Mesothelial cell of epicardium (in vitro differentiated cells): ENCODE measurements around the gene FAM3C. TPM values are rescaled to one million over a fixed set of nuclear protein-coding genes. Genes with fewer than 3 reads are reported as not detected.

Experiments
- DNase-seq, 2 experiments: peaks; one replicate each; pipeline ENCODE4 v3.0.0; 2021; ENCODE audit warnings: low spot score in 2 of 2; ENCODE audit not compliant: unreplicated experiment in 2 of 2
- H3K27ac Mint-ChIP-seq: 2 replicates; pipeline ENCODE4 v1.8.0; 2021; ENCODE audit warnings: mixed read lengths
- H3K27me3 Mint-ChIP-seq: 2 replicates; pipeline ENCODE4 v1.8.0; 2021; ENCODE audit warnings: low read depth, mixed read lengths
- H3K36me3 Mint-ChIP-seq: 2 replicates; pipeline ENCODE4 v1.8.0; 2021; ENCODE audit warnings: mixed read lengths
- H3K4me1 Mint-ChIP-seq: 2 replicates; pipeline ENCODE4 v1.8.0; 2021; ENCODE audit warnings: mixed read lengths
- H3K4me3 Mint-ChIP-seq: 2 replicates; pipeline ENCODE4 v1.8.0; 2021; ENCODE audit warnings: mild to moderate bottlenecking, moderate library complexity, mixed read lengths
- H3K9me3 Mint-ChIP-seq: 2 replicates; pipeline ENCODE4 v1.8.0; 2021; ENCODE audit warnings: mixed read lengths
- total RNA-seq: library from RNA; stranded (reverse); gene quantifications from 3 replicates; pipeline ENCODE4 v1.2.1, GENCODE V29; 2021
- TF ChIP-seq, protein P1 (sequence below): fragments of 200-600 bp; sonication (generic); IDR thresholded peaks from one replicate; pipeline ENCODE4 v1.5.0; 2021; ENCODE audit warnings: antibody characterized with exemption; ENCODE audit not compliant: unreplicated experiment

FAM3C gene
- total RNA-seq, 1 donor from 2014 or later: 78.2 TPM

DNA sequence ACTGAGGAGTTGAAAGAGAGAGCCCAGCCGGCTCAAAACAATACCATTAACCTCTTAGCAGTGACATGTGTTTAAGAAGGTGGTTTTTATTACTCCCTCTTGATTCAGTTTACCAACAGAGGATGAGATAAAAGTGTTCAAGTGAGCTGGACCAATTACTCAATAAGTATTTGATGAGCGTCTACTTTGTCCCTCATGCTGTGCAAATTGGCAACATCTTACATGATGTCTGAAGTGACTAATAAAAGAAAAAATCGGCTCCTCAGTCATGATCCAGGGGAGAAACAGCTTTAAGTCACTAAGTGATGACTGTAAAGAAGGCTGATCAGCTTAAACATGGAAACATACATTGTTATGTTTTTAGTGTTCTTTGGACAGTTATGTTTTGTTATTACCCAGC lies 59.5 kb downstream of the FAM3C start:
- Mint-ChIP-seq H3K27me3 (peaks cover 23% of the 10 kb centered on the region), H3K4me3 (no peak overlapping the region), H3K9me3 (no peaks in the 10 kb centered on the region), H3K27ac (no peak overlapping the region), H3K36me3 (no peaks in the 10 kb centered on the region), H3K4me1 (peaks cover 12% of the 10 kb centered on the region)
- TF ChIP-seq, protein P1, sequence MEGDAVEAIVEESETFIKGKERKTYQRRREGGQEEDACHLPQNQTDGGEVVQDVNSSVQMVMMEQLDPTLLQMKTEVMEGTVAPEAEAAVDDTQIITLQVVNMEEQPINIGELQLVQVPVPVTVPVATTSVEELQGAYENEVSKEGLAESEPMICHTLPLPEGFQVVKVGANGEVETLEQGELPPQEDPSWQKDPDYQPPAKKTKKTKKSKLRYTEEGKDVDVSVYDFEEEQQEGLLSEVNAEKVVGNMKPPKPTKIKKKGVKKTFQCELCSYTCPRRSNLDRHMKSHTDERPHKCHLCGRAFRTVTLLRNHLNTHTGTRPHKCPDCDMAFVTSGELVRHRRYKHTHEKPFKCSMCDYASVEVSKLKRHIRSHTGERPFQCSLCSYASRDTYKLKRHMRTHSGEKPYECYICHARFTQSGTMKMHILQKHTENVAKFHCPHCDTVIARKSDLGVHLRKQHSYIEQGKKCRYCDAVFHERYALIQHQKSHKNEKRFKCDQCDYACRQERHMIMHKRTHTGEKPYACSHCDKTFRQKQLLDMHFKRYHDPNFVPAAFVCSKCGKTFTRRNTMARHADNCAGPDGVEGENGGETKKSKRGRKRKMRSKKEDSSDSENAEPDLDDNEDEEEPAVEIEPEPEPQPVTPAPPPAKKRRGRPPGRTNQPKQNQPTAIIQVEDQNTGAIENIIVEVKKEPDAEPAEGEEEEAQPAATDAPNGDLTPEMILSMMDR: no peak
- no peak for DNase-seq

DNA sequence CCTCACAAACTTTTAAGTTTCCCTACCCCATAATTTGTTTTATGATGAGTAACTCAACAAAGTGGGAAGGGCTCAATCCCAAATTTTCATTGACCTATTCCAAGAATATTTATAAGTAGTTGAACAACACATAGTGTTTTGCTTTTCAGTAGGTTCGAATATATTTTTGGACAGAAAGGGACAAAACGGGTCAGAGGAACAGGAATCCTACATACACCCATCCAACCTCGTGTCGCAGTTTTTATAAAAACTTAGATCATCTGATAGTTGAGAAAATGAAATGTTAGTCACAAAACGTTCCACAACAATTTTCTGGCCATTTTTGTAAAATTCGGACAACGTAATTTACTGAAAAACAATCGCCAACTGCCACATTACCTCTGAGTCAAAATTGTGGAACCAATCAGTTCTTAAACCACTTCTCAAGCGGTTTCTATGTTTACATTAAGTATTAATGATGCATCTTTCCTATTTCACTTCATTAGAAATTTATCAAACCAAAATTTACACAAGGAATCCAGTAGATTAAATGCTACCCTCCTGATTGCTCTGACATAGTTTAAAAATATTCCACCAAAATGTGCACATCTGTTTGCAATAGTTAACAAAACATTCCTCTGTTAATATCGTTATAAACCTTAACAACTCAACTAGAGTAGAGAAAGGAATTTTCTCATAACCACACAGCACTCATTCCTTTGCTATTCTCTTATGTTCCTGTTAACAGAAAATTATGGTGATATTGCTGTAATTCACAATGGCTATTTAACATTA lies 61.0 kb downstream of the FAM3C start:
- Mint-ChIP-seq H3K27me3 (peaks cover 37% of the 10 kb centered on the region), H3K4me3 (no peak overlapping the region), H3K9me3 (no peaks in the 10 kb centered on the region), H3K4me1 (peaks cover 17% of the 10 kb centered on the region), H3K36me3 (no peaks in the 10 kb centered on the region), H3K27ac (no peak overlapping the region)
- DNase-seq: no peak
- TF ChIP-seq, protein P1: no peak

DNA sequence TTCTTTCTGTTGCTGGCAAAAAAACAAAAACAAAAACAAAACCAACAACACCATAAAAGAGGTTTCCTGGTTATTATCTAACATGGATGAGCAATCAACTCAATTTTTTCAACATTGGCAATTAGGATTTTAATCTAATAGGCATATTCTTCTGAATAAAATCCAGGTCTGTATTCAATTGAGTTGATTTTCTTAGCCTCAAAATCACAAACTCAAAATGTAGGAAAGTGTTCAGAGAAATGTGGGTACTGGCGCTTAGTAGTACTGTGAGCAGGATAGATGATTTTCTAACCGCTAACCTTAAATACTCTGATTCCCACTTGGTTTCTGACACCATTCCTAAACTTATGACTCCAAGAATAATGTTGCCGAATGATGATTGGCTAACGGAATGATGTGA lies 61.7 kb downstream of the FAM3C start:
- Mint-ChIP-seq H3K4me1 (peaks cover 24% of the 10 kb centered on the region), H3K27me3 (peaks cover 44% of the 10 kb centered on the region), H3K36me3 (no peaks in the 10 kb centered on the region), H3K27ac (no peak overlapping the region), H3K9me3 (no peaks in the 10 kb centered on the region), H3K4me3 (no peak overlapping the region)
- no peak for DNase-seq
- TF ChIP-seq, protein P1: no peak

DNA sequence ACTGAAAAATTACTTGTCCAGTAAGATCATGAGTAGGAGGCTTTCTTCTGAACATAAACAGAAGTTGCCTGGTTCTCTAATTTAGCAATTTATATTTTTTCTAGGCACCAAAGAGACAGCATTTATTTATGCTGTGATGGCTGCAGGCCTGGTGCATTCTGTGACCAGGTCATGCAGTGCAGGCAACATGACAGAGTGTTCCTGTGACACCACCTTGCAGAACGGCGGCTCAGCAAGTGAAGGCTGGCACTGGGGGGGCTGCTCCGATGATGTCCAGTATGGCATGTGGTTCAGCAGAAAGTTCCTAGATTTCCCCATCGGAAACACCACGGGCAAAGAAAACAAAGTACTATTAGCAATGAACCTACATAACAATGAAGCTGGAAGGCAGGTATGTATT lies 64.5 kb downstream of the FAM3C start:
- no peaks in the 10 kb centered on the region for H3K9me3 Mint-ChIP-seq
- no peak for DNase-seq

DNA sequence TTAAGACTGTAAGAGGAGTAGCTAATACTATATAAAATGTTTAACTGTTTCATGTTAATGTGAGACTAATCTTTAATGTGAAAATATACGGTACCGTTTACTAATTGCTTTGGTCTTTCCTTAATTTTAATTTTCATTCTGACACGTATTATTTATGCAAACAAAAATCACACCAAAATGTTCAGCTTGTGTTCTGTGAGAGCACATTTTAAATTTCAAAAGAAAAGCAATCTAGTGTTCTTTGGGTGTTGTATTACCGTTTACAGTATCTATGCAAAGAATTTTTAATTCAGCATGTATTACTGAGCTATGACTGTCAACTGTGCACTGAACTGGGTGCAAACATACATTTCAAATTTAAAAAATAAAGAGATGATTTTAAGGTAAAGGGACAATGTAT lies 65.1 kb downstream of the FAM3C start:
- Mint-ChIP-seq H3K4me1 (peaks cover 26% of the 10 kb centered on the region), H3K27ac (no peak overlapping the region), H3K27me3 (peaks cover 63% of the 10 kb centered on the region), H3K4me3 (no peak overlapping the region), H3K9me3 (no peaks in the 10 kb centered on the region), H3K36me3 (no peaks in the 10 kb centered on the region)
- no peak for DNase-seq
- TF ChIP-seq, protein P1: no peak

More for the DNA sequence above, 64.5 kb downstream of the FAM3C start:
- Mint-ChIP-seq H3K36me3 (no peaks in the 10 kb centered on the region), H3K27ac (no peak overlapping the region), H3K4me1 (peaks cover 26% of the 10 kb centered on the region), H3K4me3 (no peak overlapping the region), H3K27me3 (peaks cover 63% of the 10 kb centered on the region)
- TF ChIP-seq, protein P1: no peak
